GM18502 (cell line): Measurements from ENCODE around the gene TMEM178A.

Source experiments
- ATAC-seq: cut with Tn5 transposase; IDR thresholded peaks from one replicate; pipeline ENCODE4 v1.9.1; 2021; ENCODE audit warnings: mild to moderate bottlenecking; ENCODE audit not compliant: unreplicated experiment, poor library complexity

TMEM178A gene

GRCh38 chr2:39735648-39736047 is 69.9 kb downstream of the TMEM178A start:
- no peak for ATAC-seq

- ATAC-seq = no peak
These were observed 70.9 kb downstream of the TMEM178A start for GRCh38 chr2:39736640-39737039.

GRCh38 chr2:39737661-39738060 is 71.9 kb downstream of the TMEM178A start:
- ATAC-seq = no peak

GRCh38 chr2:39738936-39739335 is 73.2 kb downstream of the TMEM178A start:
- ATAC-seq = no peak

- ATAC-seq = no peak
These were observed 73.7 kb downstream of the TMEM178A start for GRCh38 chr2:39739386-39739785.

- ATAC-seq = no peak
These were observed 76.2 kb downstream of the TMEM178A start for GRCh38 chr2:39741871-39742270.

- ATAC-seq = no peak
These were observed 77.6 kb downstream of the TMEM178A start for GRCh38 chr2:39743269-39743776.

GRCh38 chr2:39755466-39755865 is 89.7 kb downstream of the TMEM178A start:
- ATAC-seq = no peak

GRCh38 chr2:39757156-39757555 is 91.4 kb downstream of the TMEM178A start:
- no peak for ATAC-seq

GRCh38 chr2:39762448-39762847 is 96.7 kb downstream of the TMEM178A start:
- no peak for ATAC-seq
